IMR-90 (cell line): Measurements from ENCODE around the gene GPR27. TPM values are rescaled to one million over a fixed set of nuclear protein-coding genes. Genes with fewer than 3 reads are reported as not detected.

Experiments used
- ATAC-seq: fragments of 200-7000 bp; cut with Tn5 transposase; 2 replicates; pipeline ENCODE4 v1.9.1; 2020; ENCODE audit warnings: low read depth, mild to moderate bottlenecking, moderate library complexity
- BruUV-seq: library from RNA; stranded (reverse); fragments of 400-500 nt; replicated peaks from 2 replicates; lab custom pipeline; 2021; lab: Mats Ljungman, UMichigan
- CTCF ChIA-PET: fragments of 300-600 bp; formaldehyde crosslinking; extraction: SDS; loops from one replicate; lab custom pipeline; 2021; ENCODE audit warnings: antibody characterized with exemption; lab: Yijun Ruan, JAX
- POLR2A ChIA-PET: fragments of 300-600 bp; sonication (Branson Sonifier 250); formaldehyde crosslinking; loops from one replicate; lab custom pipeline; 2022; ENCODE audit warnings: antibody characterized with exemption; ENCODE audit not compliant: unreplicated experiment; lab: Charles Lee
- DNase-seq: peaks from one replicate; pipeline ENCODE4 v3.0.0; 2013
- H2AFZ ChIP-seq: replicated peaks from 2 replicates; pipeline ENCODE3; 2013; ENCODE audit warnings: low read length, mild to moderate bottlenecking; ENCODE audit not compliant: poor library complexity
- H2AK5ac ChIP-seq: 2 replicates; pipeline ENCODE4 v1.6.1; 2013; ENCODE audit warnings: low read depth, low read length, inconsistent platforms
- H2AK9ac ChIP-seq: replicated peaks from 2 replicates; pipeline ENCODE3; 2013; ENCODE audit warnings: mild to moderate bottlenecking, low read depth, low read length, moderate library complexity; ENCODE audit not compliant: poor library complexity
- H2BK120ac ChIP-seq: 2 replicates; pipeline ENCODE4 v1.6.1; 2013; ENCODE audit warnings: low read depth, low read length, inconsistent platforms
- H2BK15ac ChIP-seq: 3 replicates; pipeline ENCODE4 v1.6.1; 2013; ENCODE audit warnings: low read depth, low read length, inconsistent platforms
- H2BK20ac ChIP-seq: 2 replicates; pipeline ENCODE4 v1.6.1; 2013; ENCODE audit warnings: low read depth, mild to moderate bottlenecking, inconsistent platforms, low read length, moderate library complexity
- H2BK5ac ChIP-seq: 2 replicates; pipeline ENCODE4 v1.6.1; 2013; ENCODE audit warnings: mild to moderate bottlenecking, low read depth, low read length, inconsistent platforms; ENCODE audit not compliant: poor library complexity, severe bottlenecking
- H3K14ac ChIP-seq: replicated peaks from 2 replicates; pipeline ENCODE4 v1.6.1; 2013; ENCODE audit warnings: low read depth, low read length, inconsistent platforms
- H3K18ac ChIP-seq: 2 replicates; pipeline ENCODE4 v1.6.1; 2013; ENCODE audit warnings: low read depth, low read length, control low read depth
- H3K23ac ChIP-seq: 2 replicates; pipeline ENCODE4 v1.6.1; 2013; ENCODE audit warnings: low read depth, low read length, inconsistent platforms
- H3K27ac ChIP-seq: 2 replicates; pipeline ENCODE4 v1.5.1; 2013; ENCODE audit warnings: mild to moderate bottlenecking, control low read depth, low read length; ENCODE audit not compliant: insufficient read depth
- H3K27me3 ChIP-seq: 2 replicates; pipeline ENCODE4 v1.6.1; 2013; ENCODE audit warnings: low read length; ENCODE audit not compliant: control insufficient read depth, insufficient read depth
- H3K36me3 ChIP-seq: 2 replicates; pipeline ENCODE4 v1.6.1; 2013; ENCODE audit warnings: low read length, mixed read lengths; ENCODE audit not compliant: control insufficient read depth, insufficient read depth
- H3K4ac ChIP-seq: 2 replicates; pipeline ENCODE4 v1.6.1; 2013; ENCODE audit warnings: low read depth, low read length, inconsistent platforms
- H3K4me1 ChIP-seq: 2 replicates; pipeline ENCODE4 v1.6.1; 2013; ENCODE audit warnings: low read length, mixed read lengths; ENCODE audit not compliant: control insufficient read depth, insufficient read depth
- H3K4me2 ChIP-seq: 2 replicates; pipeline ENCODE4 v1.6.1; 2013; ENCODE audit warnings: low read depth, mild to moderate bottlenecking, control low read depth, low read length, moderate library complexity
- H3K4me3 ChIP-seq: 2 replicates; pipeline ENCODE4 v1.5.1; 2013; ENCODE audit warnings: low read depth, mild to moderate bottlenecking, control low read depth, low read length, moderate library complexity; ENCODE audit not compliant: insufficient read depth
- H3K56ac ChIP-seq: 2 replicates; pipeline ENCODE4 v1.6.1; 2013; ENCODE audit warnings: low read length, inconsistent platforms; ENCODE audit not compliant: insufficient read depth; ENCODE audit errors: extremely low read depth
- H3K79me1 ChIP-seq, 2 experiments: 2 replicates each; pipeline ENCODE4 v1.6.1; 2013; ENCODE audit warnings: low read length in 2 of 2, inconsistent platforms in 1 of 2, low read depth in 1 of 2
- H3K9ac ChIP-seq: 2 replicates; pipeline ENCODE4 v1.6.1; 2013; ENCODE audit warnings: low read depth, low read length, control low read depth
- H3K9me1 ChIP-seq: 2 replicates; pipeline ENCODE4 v1.6.1; 2013; ENCODE audit warnings: low read length, inconsistent platforms; ENCODE audit not compliant: insufficient read depth
- H3K9me3 ChIP-seq: 2 replicates; pipeline ENCODE4 v1.6.1; 2013; ENCODE audit warnings: low read length; ENCODE audit not compliant: control insufficient read depth, insufficient read depth
- H4K20me1 ChIP-seq: 2 replicates; pipeline ENCODE4 v1.6.1; 2013; ENCODE audit warnings: low read length, inconsistent platforms; ENCODE audit not compliant: insufficient read depth
- H4K5ac ChIP-seq: 2 replicates; pipeline ENCODE4 v1.6.1; 2013; ENCODE audit warnings: mild to moderate bottlenecking, low read depth, low read length, control low read depth
- H4K8ac ChIP-seq, 2 experiments: 2 replicates each; pipeline ENCODE4 v1.6.1; 2013; ENCODE audit warnings: low read depth in 2 of 2, low read length in 2 of 2, control low read depth in 1 of 2, inconsistent platforms in 1 of 2
- H4K91ac ChIP-seq: 2 replicates; pipeline ENCODE4 v1.6.1; 2013; ENCODE audit warnings: low read depth, low read length, inconsistent platforms; ENCODE audit not compliant: insufficient read depth
- BHLHE40 ChIP-seq: fragments of 150-350 bp; IDR thresholded peaks from 2 replicates; pipeline ENCODE4 v1.6.1; 2016; ENCODE audit warnings: mild to moderate bottlenecking, low read depth, low read length
- CEBPB ChIP-seq: IDR thresholded peaks from 2 replicates; pipeline ENCODE4 v1.6.1; 2012; ENCODE audit warnings: low read depth, low read length, improper control_type of control experiment
- CHD1 ChIP-seq: IDR thresholded peaks from 2 replicates; pipeline ENCODE4 v1.6.1; 2012; ENCODE audit warnings: low read depth, low read length, improper control_type of control experiment
- CTCF ChIP-seq: conservative IDR thresholded peaks from 2 replicates; pipeline ENCODE4 v1.5.1; 2012; ENCODE audit warnings: mild to moderate bottlenecking, low read depth, low read length, improper control_type of control experiment
- ELK1 ChIP-seq: fragments of 150-350 bp; IDR thresholded peaks from 2 replicates; pipeline ENCODE4 v1.6.1; 2016; ENCODE audit warnings: low read depth, mild to moderate bottlenecking, low read length, moderate library complexity, borderline replicate concordance
- FOS ChIP-seq: fragments of 150-350 bp; IDR thresholded peaks from 2 replicates; pipeline ENCODE4 v1.6.1; 2016; ENCODE audit warnings: low read depth, low read length
- MAFK ChIP-seq: IDR thresholded peaks from 2 replicates; pipeline ENCODE4 v1.6.1; 2012; ENCODE audit warnings: low read depth, low read length, improper control_type of control experiment
- MAZ ChIP-seq: IDR thresholded peaks from 2 replicates; pipeline ENCODE4 v1.6.1; 2012; ENCODE audit warnings: low read depth, mild to moderate bottlenecking, low read length, improper control_type of control experiment, moderate library complexity, borderline replicate concordance
- MXI1 ChIP-seq: IDR thresholded peaks from 2 replicates; pipeline ENCODE4 v1.6.1; 2012; ENCODE audit warnings: low read depth, mild to moderate bottlenecking, low read length, moderate library complexity, borderline replicate concordance
- NFE2L2 ChIP-seq: fragments of 150-350 bp; IDR thresholded peaks from 2 replicates; pipeline ENCODE4 v1.6.1; 2016; ENCODE audit warnings: low read depth, mild to moderate bottlenecking, low read length
- POLR2A ChIP-seq: IDR thresholded peaks from 2 replicates; pipeline ENCODE4 v1.6.1; 2012; ENCODE audit warnings: mild to moderate bottlenecking, low read depth, low read length
- RAD21 ChIP-seq: IDR thresholded peaks from 2 replicates; pipeline ENCODE4 v1.6.1; 2012; ENCODE audit warnings: low read length, improper control_type of control experiment
- RCOR1 ChIP-seq: IDR thresholded peaks from 2 replicates; pipeline ENCODE4 v1.6.1; 2012; ENCODE audit warnings: mild to moderate bottlenecking, low read length, improper control_type of control experiment; ENCODE audit not compliant: insufficient replicate concordance
- RFX5 ChIP-seq: IDR thresholded peaks from 2 replicates; pipeline ENCODE4 v1.8.0; 2012; ENCODE audit warnings: low read depth, mild to moderate bottlenecking, low read length, moderate library complexity
- SMC3 ChIP-seq: fragments of 150-350 bp; IDR thresholded peaks from 2 replicates; pipeline ENCODE4 v1.6.1; 2016; ENCODE audit warnings: low read depth, mild to moderate bottlenecking, antibody characterized with exemption, low read length, moderate library complexity
- WGBS, 2 experiments: methylation state at CpG; one replicate each; pipeline versions ENCODE4 v1.1.5 to v1.1.7; 2013; ENCODE audit warnings: missing lambda C conversion rate in 2 of 2; ENCODE audit not compliant: insufficient read length in 1 of 2; ENCODE audit errors: extremely low coverage in 2 of 2; 5-methylcytosine and 5-hydroxymethylcytosine counted together
- dilution Hi-C: fragments of 300-500 bp; cut with HindIII; formaldehyde crosslinking; loops from one replicate; pipeline ENCODE4 v1.14.3; 2018; ENCODE audit warnings: low sequenced_read_pairs; ENCODE audit not compliant: unreplicated experiment
- in situ Hi-C: fragments of 300-500 bp; cut with MboI; formaldehyde crosslinking; loops from 3 replicates; pipeline ENCODE4 v1.14.3; 2019; ENCODE audit warnings: low sequenced_read_pairs, inconsistent platforms, mixed read lengths
- intact Hi-C: fragments of 100-400 bp; cut with micrococcal nuclease; formaldehyde crosslinking; loops from 2 replicates; pipeline ENCODE4 v1.10.0; 2022
- polyA plus RNA-seq, 3 experiments: library from polyadenylated mRNA; depleted of rRNA; stranded (reverse); fragments of >200 nt; gene quantifications; 2 replicates each; pipeline ENCODE4 v1.2.3, GENCODE V29; 2012; ENCODE audit warnings: low replicate concordance in 1 of 3
- total RNA-seq: library from RNA; depleted of rRNA; stranded (reverse); fragments of >200 nt; gene quantifications from 2 replicates; pipeline ENCODE4 v1.2.3, GENCODE V29; 2012
- TF ChIP-seq, protein P1 (sequence below): fragments of 150-350 bp; IDR thresholded peaks from 2 replicates; pipeline ENCODE4 v1.6.1; 2017; ENCODE audit warnings: mild to moderate bottlenecking, antibody characterized with exemption, low read length, low read depth

The GPR27 gene
- total and polyA plus RNA-seq, 2 of the 4 experiments (the other 2 are of a cell fraction): not detected

DNA sequence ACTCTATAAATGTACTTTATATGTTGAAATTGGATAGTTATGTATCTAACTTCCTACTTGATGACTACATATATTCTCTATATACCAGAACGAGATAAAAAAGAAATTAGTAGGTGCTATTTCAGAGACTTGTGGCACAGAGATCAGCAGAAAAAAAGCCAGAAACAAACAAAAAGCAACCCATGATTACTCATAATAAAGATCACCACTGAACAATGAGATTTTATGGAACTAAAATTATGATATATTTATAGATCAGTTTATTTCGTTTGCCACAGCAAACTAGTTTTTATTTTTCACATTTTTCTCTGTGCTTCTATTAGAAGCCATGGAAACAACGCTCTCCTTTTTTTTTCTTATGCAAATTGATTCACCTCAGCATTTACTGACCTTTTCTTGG lies 46.4 kb downstream of the GPR27 start:
- Histone ChIP-seq H3K27me3 (peaks cover 10% of the 10 kb centered on the region), H3K27ac (no peak overlapping the region), H4K5ac (no peak overlapping the region), H2BK5ac (no peak overlapping the region), H3K23ac (no peak overlapping the region), H2BK120ac (no peak overlapping the region), H4K20me1 (no peaks in the 10 kb centered on the region), H3K4me1 (no peaks in the 10 kb centered on the region), H2AFZ (no peak overlapping the region), H3K4me3 (no peak overlapping the region), H2BK20ac (no peak overlapping the region), H3K56ac (no peak overlapping the region), H4K91ac (no peak overlapping the region), H3K4ac (no peak overlapping the region), H3K9me3 (no peaks in the 10 kb centered on the region), H3K9ac (no peak overlapping the region), H3K4me2 (no peak overlapping the region), H3K36me3 (no peaks in the 10 kb centered on the region), H3K79me1 (no peaks in the 10 kb centered on the region), H4K8ac (no peak overlapping the region), H2BK15ac (no peak overlapping the region), H3K9me1 (no peaks in the 10 kb centered on the region), H2AK9ac (no peak overlapping the region), H2AK5ac (no peak overlapping the region), H3K14ac (no peak overlapping the region), H3K18ac (no peak overlapping the region)
- no peak for TF ChIP-seq POLR2A
- no peak for TF ChIP-seq CHD1
- no peak for TF ChIP-seq BHLHE40
- no peak for TF ChIP-seq MAZ
- TF ChIP-seq RAD21: no peak
- TF ChIP-seq RFX5: no peak
- TF ChIP-seq, protein P1, sequence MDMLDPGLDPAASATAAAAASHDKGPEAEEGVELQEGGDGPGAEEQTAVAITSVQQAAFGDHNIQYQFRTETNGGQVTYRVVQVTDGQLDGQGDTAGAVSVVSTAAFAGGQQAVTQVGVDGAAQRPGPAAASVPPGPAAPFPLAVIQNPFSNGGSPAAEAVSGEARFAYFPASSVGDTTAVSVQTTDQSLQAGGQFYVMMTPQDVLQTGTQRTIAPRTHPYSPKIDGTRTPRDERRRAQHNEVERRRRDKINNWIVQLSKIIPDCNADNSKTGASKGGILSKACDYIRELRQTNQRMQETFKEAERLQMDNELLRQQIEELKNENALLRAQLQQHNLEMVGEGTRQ: no peak
- no peak for TF ChIP-seq ELK1
- no peak for TF ChIP-seq NFE2L2
- TF ChIP-seq CEBPB: no peak
- TF ChIP-seq RCOR1: no peak
- TF ChIP-seq MXI1: no peak
- no peak for TF ChIP-seq CTCF
- no peak for TF ChIP-seq FOS
- TF ChIP-seq MAFK: no peak
- TF ChIP-seq SMC3: no peak
- intact Hi-C loops: no loop called here
- BruUV-seq: no TSS peak
- DNase-seq (no peak), ATAC-seq (no peak)
- no CpG with 5 or more reads among the region's 3 CpGs for WGBS, 2 experiments
- in situ Hi-C loops: no loop called here
- POLR2A ChIA-PET: no interaction called here
- CTCF ChIA-PET: no interaction called here
- dilution Hi-C loops: no loop called here
